ENCODE measurements around the gene GPD2. TPM values are rescaled to one million over a fixed set of nuclear protein-coding genes. Genes with fewer than 3 reads are reported as not detected.
"Not testable (repeated sequence)": the region's sequence is repeated elsewhere in the genome, so short reads cannot be mapped to it uniquely, and the experiment has no call there.

The GPD2 gene
- total RNA-seq, 3 donors from 2014 or later (not counting 1 experiment from before 2014, with no cell fraction given): 12.5 to 20.2 (median 18.3) TPM

GRCh38 chr2:156492979-156493378 is 56.8 kb downstream of the GPD2 start:
- Mint-ChIP-seq H3K4me1 (peaks cover 32 to 50% of the 10 kb centered on the region in 2 donors), H3K9me3 (no peaks in the 10 kb centered on the region), H3K27ac (peak overlapping the region in 1 of 2 donors; percentile 4), H3K36me3 (no peaks in the 10 kb centered on the region), H3K4me3 (no peak overlapping the region), H3K27me3 (ENCODE audit: low read depth in 2 of 2) (no peaks in the 10 kb centered on the region)
- DNase-seq (no peak), ATAC-seq (no peak)
- Histone ChIP-seq H3K4me1 (ENCODE audit: control insufficient read depth, insufficient read depth, low read length) (peaks cover 10% of the 10 kb centered on the region), H3K4me3 (ENCODE audit: low read length) (no peak overlapping the region), H3K36me3 (ENCODE audit: control insufficient read depth, insufficient read depth, low read length) (peaks cover 3% of the 10 kb centered on the region), H3K27me3 (ENCODE audit: control insufficient read depth, insufficient read depth, low read length) (no peaks in the 10 kb centered on the region), H3K27ac (ENCODE audit: low read length) (no peak overlapping the region), H3K9me3 (ENCODE audit: control insufficient read depth, insufficient read depth, low read length) (no peaks in the 10 kb centered on the region)
- TF ChIP-seq CTCF (IDR thresholded peaks at IDR 0.05): no peak
- intact Hi-C loops (cut with micrococcal nuclease): loop anchor here (5.0 kb wide), 1 partner anchor 151 kb away; no protein-coding TSS in a partner anchor

GRCh38 chr2:156495998-156496397 is 59.8 kb downstream of the GPD2 start:
- H3K9me3 Mint-ChIP-seq; H3K36me3 Mint-ChIP-seq; H3K27me3 ChIP-seq (ENCODE audit: control insufficient read depth, insufficient read depth, low read length); H3K4me3 Mint-ChIP-seq; H3K4me1 ChIP-seq (ENCODE audit: control insufficient read depth, insufficient read depth, low read length); H3K9me3 ChIP-seq (ENCODE audit: control insufficient read depth, insufficient read depth, low read length); H3K27ac Mint-ChIP-seq; H3K27me3 Mint-ChIP-seq (ENCODE audit: low read depth in 2 of 2); H3K4me3 ChIP-seq (ENCODE audit: low read length); intact Hi-C loops (cut with micrococcal nuclease); H3K36me3 ChIP-seq (ENCODE audit: control insufficient read depth, insufficient read depth, low read length); H3K27ac ChIP-seq (ENCODE audit: low read length): not testable (repeated sequence)
- WGBS (ENCODE audit: insufficient coverage): 33% methylated on average over 1 of the region's 1 CpG
- peaks cover 23 to 24% of the 10 kb centered on the region in 2 donors for H3K4me1 Mint-ChIP-seq
- DNase-seq (peak in 1 of 2 donors; percentile 38), ATAC-seq (peak in 1 of 3 donors; percentile 37)

GRCh38 chr2:156505696-156506095 is 69.5 kb downstream of the GPD2 start:
- H3K27me3 ChIP-seq (ENCODE audit: control insufficient read depth, insufficient read depth, low read length): no peaks in the 10 kb centered on the region
- Mint-ChIP-seq H3K4me3 (no peak overlapping the region), H3K36me3 (no peaks in the 10 kb centered on the region), H3K4me1 (no peaks in the 10 kb centered on the region), H3K9me3 (no peaks in the 10 kb centered on the region), H3K27me3 (ENCODE audit: low read depth in 2 of 2) (no peaks in the 10 kb centered on the region), H3K27ac (no peak overlapping the region)
- DNase-seq (no peak), ATAC-seq (no peak)
- H3K4me3 ChIP-seq (ENCODE audit: low read length): no peak overlapping the region
- no peaks in the 10 kb centered on the region for H3K9me3 ChIP-seq (ENCODE audit: control insufficient read depth, insufficient read depth, low read length)
- no peaks in the 10 kb centered on the region for H3K36me3 ChIP-seq (ENCODE audit: control insufficient read depth, insufficient read depth, low read length)
- intact Hi-C loops (cut with micrococcal nuclease): no loop called here
- no peak for TF ChIP-seq CTCF (IDR thresholded peaks at IDR 0.05)
- H3K27ac ChIP-seq (ENCODE audit: low read length): no peak overlapping the region
- no peaks in the 10 kb centered on the region for H3K4me1 ChIP-seq (ENCODE audit: control insufficient read depth, insufficient read depth, low read length)

GRCh38 chr2:156511122-156511521 is 74.9 kb downstream of the GPD2 start:
- H3K27me3 ChIP-seq (ENCODE audit: control insufficient read depth, insufficient read depth, low read length): no peaks in the 10 kb centered on the region
- no peak for TF ChIP-seq CTCF (IDR thresholded peaks at IDR 0.05)
- H3K9me3 Mint-ChIP-seq: no peaks in the 10 kb centered on the region
- H3K36me3 Mint-ChIP-seq: peaks cover 11% of the 10 kb centered on the region
- no peaks in the 10 kb centered on the region for H3K9me3 ChIP-seq (ENCODE audit: control insufficient read depth, insufficient read depth, low read length)
- H3K4me1 Mint-ChIP-seq: no peaks in the 10 kb centered on the region
- ATAC-seq: no peak
- no peaks in the 10 kb centered on the region for H3K4me1 ChIP-seq (ENCODE audit: control insufficient read depth, insufficient read depth, low read length)
- H3K27me3 Mint-ChIP-seq (ENCODE audit: low read depth in 2 of 2): no peaks in the 10 kb centered on the region
- 100% methylated on average over 1 of the region's 1 CpG for WGBS (ENCODE audit: insufficient coverage)
- no peak overlapping the region for H3K4me3 ChIP-seq (ENCODE audit: low read length)
- no peak overlapping the region for H3K27ac ChIP-seq (ENCODE audit: low read length)
- no peak overlapping the region for H3K4me3 Mint-ChIP-seq
- peak overlapping the region in 1 of 2 donors; percentile 41 for H3K27ac Mint-ChIP-seq
- H3K36me3 ChIP-seq (ENCODE audit: control insufficient read depth, insufficient read depth, low read length): peaks cover 28% of the 10 kb centered on the region
- intact Hi-C loops (cut with micrococcal nuclease): no loop called here
- DNase-seq: no peak
